HepG2 (cell line): Measurements from ENCODE around the gene FXN.

ENCODE experiments used
- KAT8 ChIP-seq: IDR thresholded peaks from 2 replicates; pipeline ENCODE4 v1.6.1; 2016; ENCODE audit warnings: missing genetic modification reagents, missing compliant biosample characterization
- POLR2A ChIP-seq, 2 experiments: IDR thresholded peaks; 2 replicates each; pipeline ENCODE4 v1.6.1; 2011; ENCODE audit warnings: low read depth in 2 of 2, low read length in 2 of 2, mild to moderate bottlenecking in 1 of 2, moderate library complexity in 1 of 2; ENCODE audit not compliant: insufficient read depth in 1 of 2
- RAD51 ChIP-seq: fragments of 450-650 bp; IDR thresholded peaks from 2 replicates; pipeline ENCODE4 v1.6.1; 2016; ENCODE audit warnings: borderline replicate concordance
- SMC3 ChIP-seq: IDR thresholded peaks from 2 replicates; pipeline ENCODE4 v1.6.1; 2011; ENCODE audit warnings: low read length, improper control_type of control experiment
- TF ChIP-seq, protein P1 (sequence below): sonication (generic); formaldehyde crosslinking; IDR thresholded peaks from 2 replicates; pipeline ENCODE4 v1.5.0; 2020; ENCODE audit warnings: mild to moderate bottlenecking, missing genetic modification reagents, moderate library complexity

DNA sequence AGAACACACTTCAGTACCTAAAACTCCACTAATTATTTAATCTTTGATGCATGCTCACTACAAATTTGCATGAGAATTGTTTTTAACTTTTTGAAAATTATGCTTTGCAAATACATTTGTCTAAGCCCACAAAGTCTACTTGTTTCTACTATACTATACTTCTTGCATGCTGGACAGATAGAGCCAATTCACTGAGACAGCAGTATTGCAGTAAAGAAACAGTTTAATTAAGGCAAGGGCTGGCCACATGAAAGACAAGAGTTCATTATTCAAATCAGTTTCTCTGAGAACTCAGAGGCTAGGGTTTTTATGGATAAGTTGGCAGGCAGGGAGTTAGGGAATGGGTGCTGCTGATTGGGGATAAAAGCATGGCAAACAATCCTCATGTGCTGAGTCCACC, 6.0 kb upstream of the FXN start:
- TF ChIP-seq, protein P1, sequence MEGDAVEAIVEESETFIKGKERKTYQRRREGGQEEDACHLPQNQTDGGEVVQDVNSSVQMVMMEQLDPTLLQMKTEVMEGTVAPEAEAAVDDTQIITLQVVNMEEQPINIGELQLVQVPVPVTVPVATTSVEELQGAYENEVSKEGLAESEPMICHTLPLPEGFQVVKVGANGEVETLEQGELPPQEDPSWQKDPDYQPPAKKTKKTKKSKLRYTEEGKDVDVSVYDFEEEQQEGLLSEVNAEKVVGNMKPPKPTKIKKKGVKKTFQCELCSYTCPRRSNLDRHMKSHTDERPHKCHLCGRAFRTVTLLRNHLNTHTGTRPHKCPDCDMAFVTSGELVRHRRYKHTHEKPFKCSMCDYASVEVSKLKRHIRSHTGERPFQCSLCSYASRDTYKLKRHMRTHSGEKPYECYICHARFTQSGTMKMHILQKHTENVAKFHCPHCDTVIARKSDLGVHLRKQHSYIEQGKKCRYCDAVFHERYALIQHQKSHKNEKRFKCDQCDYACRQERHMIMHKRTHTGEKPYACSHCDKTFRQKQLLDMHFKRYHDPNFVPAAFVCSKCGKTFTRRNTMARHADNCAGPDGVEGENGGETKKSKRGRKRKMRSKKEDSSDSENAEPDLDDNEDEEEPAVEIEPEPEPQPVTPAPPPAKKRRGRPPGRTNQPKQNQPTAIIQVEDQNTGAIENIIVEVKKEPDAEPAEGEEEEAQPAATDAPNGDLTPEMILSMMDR (CRISPR knock-in tag), result no peak
- TF ChIP-seq SMC3 (no peak), KAT8 (CRISPR knock-in tag) (no peak), POLR2A (IDR thresholded peaks at IDR 0.05; ENCODE audit: insufficient read depth in 1 of 2, low read depth in 2 of 2, low read length in 2 of 2) (no peak), RAD51 (no peak)
